Muscle layer of colon (tissue), 2 donors: ENCODE data around the gene DLGAP1.

Experiments
- H3K27ac ChIP-seq: one replicate; pipeline ENCODE4 v1.7.0; 2013; ENCODE audit warnings: low read depth, mild to moderate bottlenecking, low read length, moderate library complexity
- H3K27me3 ChIP-seq, 2 donors: one replicate each; pipeline ENCODE4 v1.7.0; 2013; ENCODE audit warnings: low read length in 2 of 2, mild to moderate bottlenecking in 2 of 2; ENCODE audit not compliant: insufficient read depth in 2 of 2, control insufficient read depth in 1 of 2
- H3K36me3 ChIP-seq: one replicate; pipeline ENCODE4 v1.7.0; 2013; ENCODE audit warnings: mild to moderate bottlenecking, low read length; ENCODE audit not compliant: insufficient read depth
- H3K4me1 ChIP-seq: one replicate; pipeline ENCODE4 v1.7.0; 2013; ENCODE audit warnings: mild to moderate bottlenecking, low read length; ENCODE audit not compliant: insufficient read depth
- H3K4me3 ChIP-seq, 2 donors: one replicate each; pipeline ENCODE4 v1.7.0; 2013; ENCODE audit warnings: low read length in 2 of 2, low read depth in 1 of 2, mild to moderate bottlenecking in 1 of 2, moderate library complexity in 1 of 2
- H3K9ac ChIP-seq: one replicate; pipeline ENCODE4 v1.7.0; 2013; ENCODE audit warnings: low read length
- H3K9me3 ChIP-seq: one replicate; pipeline ENCODE4 v1.7.0; 2013; ENCODE audit warnings: mild to moderate bottlenecking, low read length
- donor health status: abdominal sarcoma.
- donor health status: Adenocarcinoma of cecum.

DLGAP1 gene

GRCh38 chr18:3566851-3567250 is 888.3 kb downstream of the DLGAP1 start:
- Histone ChIP-seq H3K27ac (no peak overlapping the region), H3K27me3 (no peaks in the 10 kb centered on the region), H3K4me1 (no peaks in the 10 kb centered on the region), H3K4me3 (no peak overlapping the region), H3K9ac (no peak overlapping the region), H3K36me3 (no peaks in the 10 kb centered on the region), H3K9me3 (no peaks in the 10 kb centered on the region)

DNA sequence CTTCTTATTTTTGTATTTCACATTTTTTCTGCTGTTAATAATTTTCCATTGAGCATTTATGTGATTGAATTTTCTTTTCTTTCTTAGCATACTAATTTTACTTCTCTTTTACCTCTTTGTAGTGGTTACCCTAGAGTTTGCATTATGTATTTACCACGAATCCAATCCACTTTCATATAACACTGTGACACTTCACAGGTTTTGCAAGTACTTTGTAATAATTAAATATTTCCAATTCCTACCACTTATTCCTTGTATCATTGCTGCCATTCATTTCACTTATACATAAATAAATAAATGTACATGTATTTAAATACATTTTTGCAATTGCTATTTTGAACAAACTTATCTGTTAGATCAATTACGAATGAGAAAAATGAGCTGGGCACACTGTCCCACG is 894.4 kb downstream of the DLGAP1 start:
- H3K27ac ChIP-seq: no peak overlapping the region
- no peak overlapping the region for H3K4me3 ChIP-seq
- H3K9ac ChIP-seq: no peak overlapping the region
- no peaks in the 10 kb centered on the region for H3K27me3 ChIP-seq
- no peaks in the 10 kb centered on the region for H3K9me3 ChIP-seq
- H3K4me1 ChIP-seq: no peaks in the 10 kb centered on the region
- H3K36me3 ChIP-seq: no peaks in the 10 kb centered on the region

GRCh38 chr18:3554811-3555427 is 900.2 kb downstream of the DLGAP1 start:
- H3K36me3 ChIP-seq: no peaks in the 10 kb centered on the region
- no peaks in the 10 kb centered on the region for H3K4me1 ChIP-seq
- no peak overlapping the region for H3K27ac ChIP-seq
- H3K9me3 ChIP-seq: no peaks in the 10 kb centered on the region
- H3K4me3 ChIP-seq: no peak overlapping the region
- H3K9ac ChIP-seq: no peak overlapping the region
- H3K27me3 ChIP-seq: no peaks in the 10 kb centered on the region

GRCh38 chr18:3554091-3554601 is 901.0 kb downstream of the DLGAP1 start:
- no peak overlapping the region for H3K9ac ChIP-seq
- no peaks in the 10 kb centered on the region for H3K4me1 ChIP-seq
- H3K27me3 ChIP-seq: no peaks in the 10 kb centered on the region
- H3K36me3 ChIP-seq: no peaks in the 10 kb centered on the region
- no peaks in the 10 kb centered on the region for H3K9me3 ChIP-seq
- no peak overlapping the region for H3K27ac ChIP-seq
- no peak overlapping the region for H3K4me3 ChIP-seq

- Histone ChIP-seq H3K9ac (no peak overlapping the region), H3K4me1 (no peaks in the 10 kb centered on the region), H3K4me3 (no peak overlapping the region), H3K36me3 (no peaks in the 10 kb centered on the region), H3K27ac (no peak overlapping the region), H3K9me3 (no peaks in the 10 kb centered on the region), H3K27me3 (no peaks in the 10 kb centered on the region)
Observed at GRCh38 chr18:3552305-3552704, 902.8 kb downstream of the DLGAP1 start.

DNA sequence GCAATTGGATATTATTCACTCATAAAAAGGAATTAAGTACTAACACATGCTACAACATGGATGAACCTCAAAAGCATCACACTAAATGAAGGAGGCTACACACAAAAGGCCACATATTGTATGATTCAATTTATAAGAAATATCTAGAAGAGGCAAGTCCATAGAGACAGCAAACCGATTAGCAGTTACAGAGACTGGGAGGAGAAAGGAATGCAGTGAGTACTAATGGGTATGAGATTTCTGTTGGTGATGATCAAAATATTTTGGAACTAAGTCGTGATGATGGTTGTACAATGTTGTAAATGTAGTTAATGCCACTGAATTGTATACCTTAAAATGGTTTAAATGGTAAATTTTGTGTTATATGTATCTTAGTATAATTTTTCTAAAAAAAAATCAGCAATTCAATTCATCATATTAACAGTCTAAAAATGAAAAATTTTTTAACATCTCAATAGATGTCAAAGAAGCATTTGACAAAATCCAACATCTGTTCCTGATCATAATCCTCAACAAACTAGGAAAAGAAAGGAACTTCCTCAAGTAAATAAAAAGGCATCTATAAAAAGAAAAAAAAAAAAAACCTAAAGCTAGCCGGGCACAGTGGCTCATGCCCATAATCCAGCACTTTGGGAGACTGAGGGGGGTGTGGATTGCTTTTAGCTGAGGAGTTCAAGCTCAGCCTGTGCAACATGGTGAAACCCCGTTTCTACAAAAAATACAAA is 907.1 kb downstream of the DLGAP1 start:
- no peak overlapping the region for H3K4me3 ChIP-seq
- H3K36me3 ChIP-seq: no peaks in the 10 kb centered on the region
- no peak overlapping the region for H3K27ac ChIP-seq
- H3K9ac ChIP-seq: no peak overlapping the region
- H3K27me3 ChIP-seq: no peaks in the 10 kb centered on the region
- no peaks in the 10 kb centered on the region for H3K9me3 ChIP-seq
- no peaks in the 10 kb centered on the region for H3K4me1 ChIP-seq

DNA sequence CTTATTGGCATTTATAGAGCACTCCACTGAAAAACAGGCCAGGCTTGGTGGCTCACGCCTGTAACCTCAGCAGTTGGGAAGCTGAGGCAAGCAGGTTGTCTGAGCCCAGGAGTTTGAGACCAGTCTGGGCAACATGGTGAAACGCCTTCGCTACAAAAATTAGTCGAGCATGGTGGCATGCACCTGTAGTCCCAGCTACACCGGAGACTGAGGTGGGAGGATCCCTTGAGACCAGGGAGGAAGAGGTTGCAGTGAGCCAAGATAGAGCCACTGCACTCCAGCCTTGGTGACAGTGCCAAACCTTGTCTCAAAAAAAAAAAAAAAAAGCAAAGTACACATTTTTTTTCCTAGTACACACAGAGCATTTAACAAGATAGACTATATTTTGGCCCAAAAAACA is 909.0 kb downstream of the DLGAP1 start:
- Histone ChIP-seq H3K4me1 (no peaks in the 10 kb centered on the region), H3K9ac (no peak overlapping the region), H3K36me3 (no peaks in the 10 kb centered on the region), H3K4me3 (no peak overlapping the region), H3K9me3 (no peaks in the 10 kb centered on the region), H3K27me3 (no peaks in the 10 kb centered on the region), H3K27ac (no peak overlapping the region)

DNA sequence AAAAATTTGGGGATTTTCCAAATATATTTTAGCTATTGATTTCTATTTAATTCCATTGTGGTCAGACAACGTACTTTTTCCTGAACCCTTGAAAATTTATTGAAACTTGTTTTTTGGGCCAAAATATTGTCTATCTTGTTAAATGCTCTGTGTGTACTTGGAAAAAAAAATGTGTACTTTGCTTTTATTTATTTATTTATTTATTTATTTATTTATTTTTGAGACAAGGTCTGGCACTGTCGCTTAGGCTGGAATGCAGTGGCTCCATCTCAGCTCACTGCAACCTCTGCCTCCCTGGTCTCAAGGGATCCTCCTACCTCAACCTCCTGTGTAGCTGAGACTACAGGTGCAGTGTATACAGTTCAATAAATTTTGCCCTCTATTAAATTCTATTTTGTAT is 910.6 kb downstream of the DLGAP1 start:
- Histone ChIP-seq H3K27me3 (no peaks in the 10 kb centered on the region), H3K4me3 (no peak overlapping the region), H3K9ac (no peak overlapping the region), H3K36me3 (no peaks in the 10 kb centered on the region), H3K27ac (no peak overlapping the region), H3K9me3 (no peaks in the 10 kb centered on the region), H3K4me1 (no peaks in the 10 kb centered on the region)

GRCh38 chr18:3541549-3542386 is 913.3 kb downstream of the DLGAP1 start:
- H3K27ac ChIP-seq: no peak overlapping the region
- H3K9me3 ChIP-seq: no peaks in the 10 kb centered on the region
- no peaks in the 10 kb centered on the region for H3K27me3 ChIP-seq
- no peak overlapping the region for H3K9ac ChIP-seq
- H3K4me1 ChIP-seq: no peaks in the 10 kb centered on the region
- H3K36me3 ChIP-seq: no peaks in the 10 kb centered on the region
- H3K4me3 ChIP-seq: no peak overlapping the region

DNA sequence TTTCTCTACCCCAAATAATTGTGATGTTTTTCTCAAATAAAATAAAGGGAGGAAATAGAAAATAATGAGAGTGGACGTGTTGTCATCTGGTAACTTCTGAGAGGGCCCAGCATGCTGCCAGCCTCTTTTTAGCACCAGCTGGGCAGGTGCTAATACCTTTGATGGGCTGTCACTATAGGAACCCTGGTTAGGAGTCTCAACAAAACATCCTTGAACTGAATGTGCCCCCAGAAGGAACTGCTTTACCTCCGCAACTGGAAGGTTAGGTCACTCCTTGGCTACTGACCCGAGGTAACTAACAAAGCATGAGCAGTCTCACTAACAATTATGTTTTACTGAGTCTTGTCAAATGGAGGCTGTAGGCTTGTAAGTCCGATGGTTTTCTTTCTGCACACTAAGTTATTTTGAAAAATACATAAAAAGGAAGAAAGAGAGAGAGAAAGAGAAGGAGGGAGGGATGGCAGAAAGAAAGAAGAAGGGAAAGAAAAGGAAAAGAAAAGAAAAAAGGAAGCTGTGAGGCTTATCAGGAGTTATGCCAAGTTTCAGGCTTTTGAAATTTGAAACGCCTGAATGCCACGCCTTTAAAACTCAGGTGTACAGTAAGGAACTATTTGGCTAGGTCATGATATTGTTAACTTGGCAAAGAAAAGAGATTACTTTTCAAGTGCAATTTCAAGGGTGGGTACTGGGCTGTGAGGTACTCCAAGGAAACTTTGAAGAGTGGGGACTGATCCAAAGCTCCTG is 914.1 kb downstream of the DLGAP1 start:
- no peak overlapping the region for H3K27ac ChIP-seq
- no peak overlapping the region for H3K4me3 ChIP-seq
- H3K36me3 ChIP-seq: no peaks in the 10 kb centered on the region
- H3K9me3 ChIP-seq: no peaks in the 10 kb centered on the region
- H3K4me1 ChIP-seq: no peaks in the 10 kb centered on the region
- no peak overlapping the region for H3K9ac ChIP-seq
- no peaks in the 10 kb centered on the region for H3K27me3 ChIP-seq
